Neural crest cell (in vitro differentiated cells): ENCODE data around the gene ZGRF1. TPM values are rescaled to one million over a fixed set of nuclear protein-coding genes. Genes with fewer than 3 reads are reported as not detected.
A peak's percentile ranks its signal among the peaks of the same experiment; 100 is the strongest.

Source experiments
- DNase-seq: peaks from one replicate; pipeline ENCODE4 v3.0.0; 2021; ENCODE audit warnings: low read depth, mixed read lengths, low spot score
- H3K27ac Mint-ChIP-seq: one replicate; pipeline ENCODE4 v1.8.0; 2021; ENCODE audit warnings: mild to moderate bottlenecking, mixed read lengths; ENCODE audit not compliant: unreplicated experiment
- H3K27me3 Mint-ChIP-seq: 2 replicates; pipeline ENCODE4 v1.8.0; 2021; ENCODE audit warnings: low read depth, mild to moderate bottlenecking, mixed read lengths
- H3K36me3 Mint-ChIP-seq: 2 replicates; pipeline ENCODE4 v1.8.0; 2021; ENCODE audit warnings: low read depth, mild to moderate bottlenecking, mixed read lengths
- H3K4me1 Mint-ChIP-seq: 2 replicates; pipeline ENCODE4 v1.8.0; 2021; ENCODE audit warnings: mixed read lengths
- H3K4me3 Mint-ChIP-seq: one replicate; pipeline ENCODE4 v1.8.0; 2021; ENCODE audit warnings: mild to moderate bottlenecking, mixed read lengths
- H3K9me3 Mint-ChIP-seq: 2 replicates; pipeline ENCODE4 v1.8.0; 2021; ENCODE audit warnings: mixed read lengths
- total RNA-seq: library from RNA; stranded (reverse); gene quantifications from 2 replicates; pipeline ENCODE4 v1.2.1, GENCODE V29; 2021
- TF ChIP-seq, protein P1 (sequence below): fragments of 200-600 bp; sonication (generic); conservative IDR thresholded peaks from 2 replicates; pipeline ENCODE4 v1.5.0; 2021; ENCODE audit warnings: antibody characterized with exemption, mild to moderate bottlenecking

The ZGRF1 gene
- total RNA-seq, 1 donor from 2014 or later: 36.0 TPM

- DNase-seq: no peak
- Mint-ChIP-seq H3K9me3 (no peaks in the 10 kb centered on the region), H3K4me1 (no peaks in the 10 kb centered on the region), H3K27ac (no peak overlapping the region), H3K27me3 (no peaks in the 10 kb centered on the region), H3K4me3 (no peak overlapping the region), H3K36me3 (peaks cover 5% of the 10 kb centered on the region)
- TF ChIP-seq, protein P1, sequence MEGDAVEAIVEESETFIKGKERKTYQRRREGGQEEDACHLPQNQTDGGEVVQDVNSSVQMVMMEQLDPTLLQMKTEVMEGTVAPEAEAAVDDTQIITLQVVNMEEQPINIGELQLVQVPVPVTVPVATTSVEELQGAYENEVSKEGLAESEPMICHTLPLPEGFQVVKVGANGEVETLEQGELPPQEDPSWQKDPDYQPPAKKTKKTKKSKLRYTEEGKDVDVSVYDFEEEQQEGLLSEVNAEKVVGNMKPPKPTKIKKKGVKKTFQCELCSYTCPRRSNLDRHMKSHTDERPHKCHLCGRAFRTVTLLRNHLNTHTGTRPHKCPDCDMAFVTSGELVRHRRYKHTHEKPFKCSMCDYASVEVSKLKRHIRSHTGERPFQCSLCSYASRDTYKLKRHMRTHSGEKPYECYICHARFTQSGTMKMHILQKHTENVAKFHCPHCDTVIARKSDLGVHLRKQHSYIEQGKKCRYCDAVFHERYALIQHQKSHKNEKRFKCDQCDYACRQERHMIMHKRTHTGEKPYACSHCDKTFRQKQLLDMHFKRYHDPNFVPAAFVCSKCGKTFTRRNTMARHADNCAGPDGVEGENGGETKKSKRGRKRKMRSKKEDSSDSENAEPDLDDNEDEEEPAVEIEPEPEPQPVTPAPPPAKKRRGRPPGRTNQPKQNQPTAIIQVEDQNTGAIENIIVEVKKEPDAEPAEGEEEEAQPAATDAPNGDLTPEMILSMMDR: no peak
These were observed 91.4 kb downstream of the ZGRF1 start for GRCh38 chr4:112545346-112545745.

- H3K27ac Mint-ChIP-seq: no peak overlapping the region
- H3K9me3 Mint-ChIP-seq: no peaks in the 10 kb centered on the region
- H3K36me3 Mint-ChIP-seq: peaks cover 8% of the 10 kb centered on the region
- no peak overlapping the region for H3K4me3 Mint-ChIP-seq
- H3K4me1 Mint-ChIP-seq: no peaks in the 10 kb centered on the region
- no peaks in the 10 kb centered on the region for H3K27me3 Mint-ChIP-seq
- TF ChIP-seq, protein P1: no peak
- DNase-seq: no peak
These were observed 96.0 kb downstream of the ZGRF1 start for GRCh38 chr4:112540695-112541094.

DNA sequence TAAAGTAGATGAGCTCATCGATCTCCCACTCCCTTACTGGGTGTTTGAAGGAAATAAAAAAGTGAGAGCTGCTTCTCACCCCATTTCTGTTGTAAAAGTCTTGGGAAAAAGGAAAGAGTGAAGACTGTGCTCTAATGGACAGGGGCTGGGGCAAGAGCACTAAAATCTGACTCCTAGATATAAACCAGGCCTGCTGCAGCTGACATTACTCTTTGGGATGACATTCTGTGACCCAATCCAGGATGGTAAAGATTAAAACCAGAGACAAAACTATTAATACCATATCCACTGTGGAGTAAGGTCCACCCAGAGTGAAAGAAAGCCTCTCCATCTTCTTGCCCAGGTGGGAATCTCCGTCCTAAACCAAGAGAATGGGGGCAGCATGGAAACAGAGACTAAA, 100.6 kb downstream of the ZGRF1 start:
- no peaks in the 10 kb centered on the region for H3K9me3 Mint-ChIP-seq
- no peaks in the 10 kb centered on the region for H3K4me1 Mint-ChIP-seq
- peaks cover 3% of the 10 kb centered on the region for H3K36me3 Mint-ChIP-seq
- TF ChIP-seq, protein P1: no peak
- H3K27ac Mint-ChIP-seq: no peak overlapping the region
- H3K27me3 Mint-ChIP-seq: no peaks in the 10 kb centered on the region
- DNase-seq: no peak
- no peak overlapping the region for H3K4me3 Mint-ChIP-seq

DNA sequence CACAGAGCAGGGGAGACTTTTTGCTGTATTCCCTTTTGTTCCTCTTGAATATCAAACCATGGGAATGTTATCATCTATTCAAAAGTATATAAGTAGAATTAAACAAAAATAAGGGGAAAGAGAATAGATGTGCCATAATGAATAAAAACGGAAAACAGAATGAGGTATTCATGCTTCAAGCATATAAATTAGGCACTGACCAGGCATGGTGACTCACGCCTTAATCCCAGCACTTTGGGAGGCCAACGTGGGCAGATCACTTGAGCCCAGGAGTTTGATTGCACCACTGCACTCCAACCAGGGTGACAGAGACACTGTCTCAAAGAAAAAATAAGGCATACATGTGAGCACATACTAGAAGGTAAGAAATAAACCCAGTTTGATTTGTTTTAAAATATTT, 104.4 kb downstream of the ZGRF1 start:
- no peak overlapping the region for H3K4me3 Mint-ChIP-seq
- TF ChIP-seq, protein P1: no peak
- no peaks in the 10 kb centered on the region for H3K4me1 Mint-ChIP-seq
- H3K9me3 Mint-ChIP-seq: no peaks in the 10 kb centered on the region
- no peak overlapping the region for H3K27ac Mint-ChIP-seq
- no peak for DNase-seq
- H3K27me3 Mint-ChIP-seq: peaks cover 14% of the 10 kb centered on the region
- no peaks in the 10 kb centered on the region for H3K36me3 Mint-ChIP-seq

GRCh38 chr4:112531146-112531545, 105.6 kb downstream of the ZGRF1 start:
- DNase-seq: no peak
- Mint-ChIP-seq H3K4me1 (no peaks in the 10 kb centered on the region), H3K36me3 (no peaks in the 10 kb centered on the region), H3K27me3 (peaks cover 23% of the 10 kb centered on the region), H3K9me3 (no peaks in the 10 kb centered on the region), H3K4me3 (no peak overlapping the region), H3K27ac (no peak overlapping the region)
- TF ChIP-seq, protein P1: no peak

GRCh38 chr4:112526061-112526460, 110.6 kb downstream of the ZGRF1 start:
- TF ChIP-seq, protein P1: no peak
- peak overlapping the region; percentile 35 for H3K4me3 Mint-ChIP-seq
- no peak for DNase-seq
- no peaks in the 10 kb centered on the region for H3K9me3 Mint-ChIP-seq
- peaks cover 74% of the 10 kb centered on the region for H3K27me3 Mint-ChIP-seq
- H3K4me1 Mint-ChIP-seq: peaks cover 27% of the 10 kb centered on the region
- H3K36me3 Mint-ChIP-seq: no peaks in the 10 kb centered on the region
- H3K27ac Mint-ChIP-seq: no peak overlapping the region
